GM12878 (cell line): ENCODE measurements around the gene TUBB4B. TPM values are rescaled to one million over a fixed set of nuclear protein-coding genes. Genes with fewer than 3 reads are reported as not detected.

Experiments used
- ATAC-seq: fragments of 200-7000 bp; cut with Tn5 transposase; 3 replicates; pipeline ENCODE4 v1.9.1; 2020; ENCODE audit warnings: mild to moderate bottlenecking, moderate library complexity
- BruUV-seq: library from RNA; stranded (reverse); fragments of 400-500 nt; replicated peaks from 2 replicates; lab custom pipeline; 2021; lab: Mats Ljungman, UMichigan
- CTCF ChIA-PET: fragments of 300-600 bp; sonication (Branson Sonifier 250); formaldehyde crosslinking; extraction: SDS; loops from one replicate; lab custom pipeline; 2021; ENCODE audit warnings: inconsistent platforms; lab: Yijun Ruan, JAX
- POLR2A ChIA-PET: fragments of 350-600 bp; formaldehyde crosslinking; extraction: SDS; loops from one replicate; lab custom pipeline; 2021; ENCODE audit warnings: inconsistent platforms; lab: Charles Lee
- RAD21 ChIA-PET: fragments of 300-600 bp; sonication (Branson Sonifier 250); formaldehyde crosslinking; loops from one replicate; lab custom pipeline; 2023; ENCODE audit warnings: antibody characterized with exemption; ENCODE audit not compliant: unreplicated experiment; lab: Charles Lee
- SMC1A ChIA-PET: fragments of 300-600 bp; sonication (Branson Sonifier 250); formaldehyde crosslinking; loops from one replicate; lab custom pipeline; 2023; ENCODE audit not compliant: unreplicated experiment, uncharacterized antibody; lab: Charles Lee
- DNase-seq: peaks from one replicate; pipeline ENCODE4 v3.0.0-alpha.2; 2011; ENCODE audit warnings: low read depth, low spot score
- FAIRE-seq: peaks from 3 replicates; lab custom pipeline; 2011; peaks lifted over from hg19 to GRCh38; lab: Jason Lieb, UNC
- H2AFZ ChIP-seq: 2 replicates; pipeline ENCODE4 v1.6.0; 2011; ENCODE audit warnings: low read depth, low read length, control low read depth; ENCODE audit not compliant: control insufficient read depth
- H3K27ac ChIP-seq: 2 replicates; pipeline ENCODE4 v1.5.1; 2011; ENCODE audit warnings: control low read depth; ENCODE audit not compliant: control insufficient read depth, insufficient read depth
- H3K27me3 ChIP-seq, 2 experiments: replicated peaks in 1 of 2; 2 replicates each; pipeline versions ENCODE4 v1.6.0 to v1.6.1; 2011; ENCODE audit warnings: low read length in 1 of 2; ENCODE audit not compliant: control insufficient read depth in 2 of 2, insufficient read depth in 2 of 2
- H3K36me3 ChIP-seq, 2 experiments: 2 replicates each; pipeline ENCODE4 v1.5.1; 2011; ENCODE audit warnings: low read length in 1 of 2; ENCODE audit not compliant: control insufficient read depth in 2 of 2, insufficient read depth in 2 of 2
- H3K4me1 ChIP-seq: 2 replicates; pipeline ENCODE4 v1.6.1; 2011; ENCODE audit warnings: mild to moderate bottlenecking, low read length, moderate library complexity, mixed read lengths; ENCODE audit not compliant: control insufficient read depth, insufficient read depth
- H3K4me2 ChIP-seq: 2 replicates; pipeline ENCODE4 v1.6.0; 2011; ENCODE audit warnings: control low read depth; ENCODE audit not compliant: control insufficient read depth, insufficient read depth
- H3K4me3 ChIP-seq: fragments of 200-600 bp; sonication (generic); 2 replicates; pipeline ENCODE4 v1.5.1; 2016
- H3K79me2 ChIP-seq: 2 replicates; pipeline ENCODE4 v1.6.0; 2011; ENCODE audit warnings: low read length; ENCODE audit not compliant: control insufficient read depth, insufficient read depth
- H3K9ac ChIP-seq: 2 replicates; pipeline ENCODE4 v1.8.0; 2011; ENCODE audit warnings: low read length, control low read depth, mixed read lengths; ENCODE audit not compliant: control insufficient read depth, insufficient read depth
- H3K9me3 ChIP-seq: replicated peaks from 3 replicates; pipeline ENCODE4 v1.5.1; 2011; ENCODE audit warnings: mild to moderate bottlenecking, low read length; ENCODE audit not compliant: control insufficient read depth, insufficient read depth
- H4K20me1 ChIP-seq: 2 replicates; pipeline ENCODE4 v1.6.0; 2011; ENCODE audit not compliant: control insufficient read depth, insufficient read depth
- CBFB ChIP-seq: IDR thresholded peaks from 2 replicates; pipeline ENCODE4 v1.6.1; 2016; ENCODE audit warnings: antibody characterized with exemption, low read depth
- FOS ChIP-seq: IDR thresholded peaks from 3 replicates; pipeline ENCODE4 v1.6.1; 2011; ENCODE audit warnings: borderline replicate concordance; ENCODE audit not compliant: insufficient read length; ENCODE audit errors: extremely low read depth
- GABPA ChIP-seq: IDR thresholded peaks from 2 replicates; pipeline ENCODE4 v1.6.1; 2014; ENCODE audit warnings: antibody characterized with exemption, low read depth, mild to moderate bottlenecking, inconsistent platforms
- JUND ChIP-seq: IDR thresholded peaks from 2 replicates; pipeline ENCODE4 v1.6.1; 2012; ENCODE audit warnings: low read depth, mild to moderate bottlenecking, low read length, improper control_type of control experiment, moderate library complexity
- LARP7 ChIP-seq: fragments of 450-650 bp; IDR thresholded peaks from 2 replicates; pipeline ENCODE4 v1.6.1; 2017; ENCODE audit warnings: mild to moderate bottlenecking
- POLR2AphosphoS2 ChIP-seq: IDR thresholded peaks from 2 replicates; pipeline ENCODE4 v1.6.1; 2011; ENCODE audit warnings: low read depth, mild to moderate bottlenecking, low read length, improper control_type of control experiment, moderate library complexity
- TCF12 ChIP-seq: IDR thresholded peaks from 2 replicates; pipeline ENCODE4 v1.6.1; 2011; ENCODE audit warnings: low read depth, mild to moderate bottlenecking, low read length
- YBX1 ChIP-seq: fragments of 450-650 bp; IDR thresholded peaks from 2 replicates; pipeline ENCODE4 v1.6.1; 2016; ENCODE audit warnings: antibody characterized with exemption
- ZNF622 ChIP-seq: fragments of 450-650 bp; IDR thresholded peaks from 2 replicates; pipeline ENCODE4 v1.6.1; 2017; ENCODE audit warnings: mild to moderate bottlenecking, inconsistent platforms
- WGBS: methylation state at CpG from one replicate; pipeline ENCODE4 v1.1.6; 2016; ENCODE audit warnings: low lambda C conversion rate; ENCODE audit not compliant: insufficient replicate concordance, insufficient coverage; ENCODE audit errors: missing lambda C conversion rate; 5-methylcytosine and 5-hydroxymethylcytosine counted together
- in situ Hi-C: fragments of 300-500 bp; cut with MboI; formaldehyde crosslinking; loops from 9 replicates; pipeline ENCODE4 v1.14.3; 2018; ENCODE audit warnings: mixed read lengths
- intact Hi-C: fragments of 100-400 bp; cut with micrococcal nuclease; formaldehyde crosslinking; loops from one replicate; pipeline ENCODE4 v1.14.2; 2022; ENCODE audit not compliant: unreplicated experiment
- polyA plus RNA-seq, 11 experiments: library from polyadenylated mRNA; depleted of rRNA in 4 of 11; unstranded in 6 of 11; stranded (reverse) in 5 of 11; fragments of >200 nt; fragmentation: Nextera tagmentation in 4 of 11; fragmentation: Illumina TruSeq in 1 of 11; extraction: Ambion mirVana in 4 of 11; extraction: Trizol in 1 of 11; gene quantifications; 1 replicate in 1 of 11; 2 replicates in 10 of 11; pipeline versions ENCODE4 v1.2.1 to v1.2.3, GENCODE V29; 2011 to 2016; ENCODE audit warnings: inconsistent platforms in 2 of 11, missing spikeins in 2 of 11, low read depth in 1 of 11
- total RNA-seq, 4 experiments: library from RNA; depleted of rRNA in 3 of 4; stranded (reverse); fragments of >200 nt in 3 of 4; fragmentation: Illumina TruSeq in 1 of 4; extraction: Trizol in 1 of 4; gene quantifications; 2 replicates each; pipeline versions ENCODE4 v1.2.1 to v1.2.3, GENCODE V29; 2013 to 2021
- TF ChIP-seq, protein P1 (sequence below): IDR thresholded peaks from 2 replicates; pipeline ENCODE4 v1.6.1; 2012; ENCODE audit warnings: low read length, inconsistent platforms
- TF ChIP-seq, protein P2 (sequence below): fragments of 450-650 bp; formaldehyde crosslinking; IDR thresholded peaks from 2 replicates; pipeline ENCODE4 v1.4.0; 2020; ENCODE audit warnings: mild to moderate bottlenecking, moderate library complexity

Gene TUBB4B
- total and polyA plus RNA-seq, 10 of the 15 experiments (the other 5 are each of a cell fraction or from before 2014, with no cell fraction given): 23.0 to 532 (median 254) TPM

DNA sequence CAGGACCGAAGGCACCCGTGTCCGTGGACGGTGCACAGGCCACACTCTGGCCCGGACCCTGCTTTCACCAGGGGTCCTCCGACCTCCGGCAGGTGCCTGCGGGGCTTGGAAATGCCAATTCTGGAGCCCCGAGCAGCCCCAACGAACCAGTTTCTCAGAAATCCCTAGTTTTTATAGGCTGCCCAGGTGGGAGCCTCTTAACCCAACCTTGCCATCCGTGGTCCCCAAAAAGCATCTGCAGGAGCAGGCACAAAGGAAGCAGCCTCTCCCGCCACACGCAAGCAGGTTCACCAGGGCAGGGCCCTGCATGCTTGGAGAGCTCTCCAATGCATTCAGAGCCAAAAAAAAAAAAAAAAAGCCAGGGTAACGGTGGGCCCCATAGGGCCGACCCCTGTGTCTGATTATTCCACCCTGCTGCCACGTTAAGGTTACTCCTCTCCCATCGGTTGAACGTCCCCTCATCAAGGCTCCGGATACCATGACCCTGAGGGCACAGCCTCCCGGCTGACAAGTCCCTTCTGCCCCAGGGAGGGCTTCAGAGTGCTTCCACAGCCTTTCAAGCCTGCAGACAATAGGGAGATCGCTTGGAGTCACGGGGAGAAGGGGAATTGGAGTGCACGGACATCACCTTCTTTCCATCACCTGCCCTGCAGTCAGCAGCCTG is 39.8 kb upstream of the TUBB4B start:
- no peak for ATAC-seq
- ChIA-PET RAD21 (interaction anchor here (0.7 to 1.5 kb wide), 12 partner anchors 13 to 113 kb away, joined by 3 to 9 read pairs (median 4); partner anchors contain the start of genes ANAPC2, RNF208, SSNA1 and TUBB4B), POLR2A (interaction anchor here (0.6 to 8.0 kb wide), 17 partner anchors 12 to 226 kb away, joined by 3 to 68 read pairs (median 5); partner anchors contain the start of genes CYSRT1, MAN1B1, RNF208 and TOR4A), CTCF (interaction anchor here (0.6 to 1.9 kb wide), 11 partner anchors 12 to 76 kb away, joined by 3 to 11 read pairs (median 3); partner anchors contain the start of genes ANAPC2, RNF224 and SSNA1), SMC1A (interaction anchor here (0.6 to 4.6 kb wide), 6 partner anchors 12 to 253 kb away, joined by 3 to 18 read pairs (median 4); partner anchors contain the start of genes CYSRT1 and RNF208)
- TF ChIP-seq, protein P1, sequence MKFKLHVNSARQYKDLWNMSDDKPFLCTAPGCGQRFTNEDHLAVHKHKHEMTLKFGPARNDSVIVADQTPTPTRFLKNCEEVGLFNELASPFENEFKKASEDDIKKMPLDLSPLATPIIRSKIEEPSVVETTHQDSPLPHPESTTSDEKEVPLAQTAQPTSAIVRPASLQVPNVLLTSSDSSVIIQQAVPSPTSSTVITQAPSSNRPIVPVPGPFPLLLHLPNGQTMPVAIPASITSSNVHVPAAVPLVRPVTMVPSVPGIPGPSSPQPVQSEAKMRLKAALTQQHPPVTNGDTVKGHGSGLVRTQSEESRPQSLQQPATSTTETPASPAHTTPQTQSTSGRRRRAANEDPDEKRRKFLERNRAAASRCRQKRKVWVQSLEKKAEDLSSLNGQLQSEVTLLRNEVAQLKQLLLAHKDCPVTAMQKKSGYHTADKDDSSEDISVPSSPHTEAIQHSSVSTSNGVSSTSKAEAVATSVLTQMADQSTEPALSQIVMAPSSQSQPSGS: no peak
- TF ChIP-seq LARP7 (peak; percentile 54), POLR2AphosphoS2 (no peak), FOS (no peak), JUND (no peak), GABPA (no peak), TCF12 (no peak), YBX1 (no peak), CBFB (peak; percentile 11; the same call in 1 of the 2 replicates), ZNF622 (no peak)
- TF ChIP-seq, protein P2, sequence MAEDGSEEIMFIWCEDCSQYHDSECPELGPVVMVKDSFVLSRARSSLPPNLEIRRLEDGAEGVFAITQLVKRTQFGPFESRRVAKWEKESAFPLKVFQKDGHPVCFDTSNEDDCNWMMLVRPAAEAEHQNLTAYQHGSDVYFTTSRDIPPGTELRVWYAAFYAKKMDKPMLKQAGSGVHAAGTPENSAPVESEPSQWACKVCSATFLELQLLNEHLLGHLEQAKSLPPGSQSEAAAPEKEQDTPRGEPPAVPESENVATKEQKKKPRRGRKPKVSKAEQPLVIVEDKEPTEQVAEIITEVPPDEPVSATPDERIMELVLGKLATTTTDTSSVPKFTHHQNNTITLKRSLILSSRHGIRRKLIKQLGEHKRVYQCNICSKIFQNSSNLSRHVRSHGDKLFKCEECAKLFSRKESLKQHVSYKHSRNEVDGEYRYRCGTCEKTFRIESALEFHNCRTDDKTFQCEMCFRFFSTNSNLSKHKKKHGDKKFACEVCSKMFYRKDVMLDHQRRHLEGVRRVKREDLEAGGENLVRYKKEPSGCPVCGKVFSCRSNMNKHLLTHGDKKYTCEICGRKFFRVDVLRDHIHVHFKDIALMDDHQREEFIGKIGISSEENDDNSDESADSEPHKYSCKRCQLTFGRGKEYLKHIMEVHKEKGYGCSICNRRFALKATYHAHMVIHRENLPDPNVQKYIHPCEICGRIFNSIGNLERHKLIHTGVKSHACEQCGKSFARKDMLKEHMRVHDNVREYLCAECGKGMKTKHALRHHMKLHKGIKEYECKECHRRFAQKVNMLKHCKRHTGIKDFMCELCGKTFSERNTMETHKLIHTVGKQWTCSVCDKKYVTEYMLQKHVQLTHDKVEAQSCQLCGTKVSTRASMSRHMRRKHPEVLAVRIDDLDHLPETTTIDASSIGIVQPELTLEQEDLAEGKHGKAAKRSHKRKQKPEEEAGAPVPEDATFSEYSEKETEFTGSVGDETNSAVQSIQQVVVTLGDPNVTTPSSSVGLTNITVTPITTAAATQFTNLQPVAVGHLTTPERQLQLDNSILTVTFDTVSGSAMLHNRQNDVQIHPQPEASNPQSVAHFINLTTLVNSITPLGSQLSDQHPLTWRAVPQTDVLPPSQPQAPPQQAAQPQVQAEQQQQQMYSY (CRISPR knock-in tag): no peak
- H3K79me2 ChIP-seq: peaks cover 34% of the 10 kb centered on the region
- peak overlapping the region; percentile 86 for H3K4me2 ChIP-seq
- no peaks in the 10 kb centered on the region for H3K36me3 ChIP-seq
- no peak for FAIRE-seq
- no TSS peak for BruUV-seq
- H3K27me3 ChIP-seq: no peaks in the 10 kb centered on the region
- H3K4me1 ChIP-seq: peaks cover 36% of the 10 kb centered on the region
- peak overlapping the region; percentile 62 for H3K27ac ChIP-seq
- H3K9me3 ChIP-seq: no peaks in the 10 kb centered on the region
- WGBS: 6% methylated on average over 23 of the region's 23 CpGs
- in situ Hi-C loops: no loop called here
- intact Hi-C loops: loop anchor here (2.0 kb wide), 2 partner anchors 21 to 79 kb away; partner anchors contain the start of gene RNF208
- peak overlapping the region; percentile 78 for H3K9ac ChIP-seq
- no peaks in the 10 kb centered on the region for H4K20me1 ChIP-seq
- peak overlapping the region; percentile 74 for H2AFZ ChIP-seq
- no peak for DNase-seq
- peak overlapping the region; percentile 77 for H3K4me3 ChIP-seq
